A673 (cell line): Measurements from ENCODE around the gene PRKG1.

Experiments
- CTCF ChIP-seq: fragments of 300-800, 200-600 bp; sonication (generic); conservative IDR thresholded peaks from 2 replicates; pipeline ENCODE4 v1.5.1; 2017; ENCODE audit warnings: low read depth, mild to moderate bottlenecking, antibody characterized with exemption, low read length, moderate library complexity, mixed read lengths
- EZH2 ChIP-seq: fragments of 200-600 bp; sonication (generic); IDR thresholded peaks from 2 replicates; pipeline ENCODE4 v1.6.1; 2017; ENCODE audit warnings: borderline replicate concordance, low read depth, mild to moderate bottlenecking, mixed read lengths, antibody characterized with exemption, low read length; ENCODE audit not compliant: poor library complexity, severe bottlenecking

GRCh38 chr10:51072210-51072609 is 2.1 kb upstream of the PRKG1 start:
- TF ChIP-seq CTCF: no peak
- TF ChIP-seq EZH2: no peak
